Skeletal muscle satellite cell (primary cell): Measurements from ENCODE around the gene MXRA8.

Experiments used
- H3K27me3 ChIP-seq: 2 replicates; pipeline ENCODE4 v1.7.0; 2013; ENCODE audit warnings: low read length; ENCODE audit not compliant: control insufficient read depth, insufficient read depth
- H3K36me3 ChIP-seq: 2 replicates; pipeline ENCODE4 v1.7.0; 2013; ENCODE audit warnings: mild to moderate bottlenecking, control low read depth, low read length; ENCODE audit not compliant: insufficient read depth
- H3K4me1 ChIP-seq: 2 replicates; pipeline ENCODE4 v1.7.0; 2013; ENCODE audit warnings: low read length; ENCODE audit not compliant: control insufficient read depth, insufficient read depth
- H3K4me2 ChIP-seq: 2 replicates; pipeline ENCODE4 v1.7.0; 2013; ENCODE audit warnings: mild to moderate bottlenecking, low read length
- H3K4me3 ChIP-seq: 2 replicates; pipeline ENCODE4 v1.7.0; 2013; ENCODE audit warnings: low read length
- H3K9ac ChIP-seq: 2 replicates; pipeline ENCODE4 v1.7.0; 2013; ENCODE audit warnings: mild to moderate bottlenecking, low read depth, low read length, moderate library complexity
- H3K9me3 ChIP-seq: replicated peaks from 2 replicates; pipeline ENCODE4 v1.7.0; 2013; ENCODE audit warnings: mild to moderate bottlenecking, control low read depth, low read length

Gene MXRA8

GRCh38 chr1:1312450-1313314 is 45.7 kb downstream of the MXRA8 start:
- H3K4me3 ChIP-seq: no peak overlapping the region
- peaks cover 15% of the 10 kb centered on the region for H3K4me1 ChIP-seq
- no peak overlapping the region for H3K9ac ChIP-seq
- no peaks in the 10 kb centered on the region for H3K9me3 ChIP-seq
- H3K27me3 ChIP-seq: no peaks in the 10 kb centered on the region
- peaks cover 65% of the 10 kb centered on the region for H3K36me3 ChIP-seq
- H3K4me2 ChIP-seq: no peak overlapping the region

GRCh38 chr1:1311107-1312104 is 46.9 kb downstream of the MXRA8 start:
- Histone ChIP-seq H3K9ac (no peak overlapping the region), H3K4me2 (no peak overlapping the region), H3K4me3 (no peak overlapping the region), H3K27me3 (no peaks in the 10 kb centered on the region), H3K36me3 (peaks cover 58% of the 10 kb centered on the region), H3K9me3 (no peaks in the 10 kb centered on the region), H3K4me1 (peaks cover 19% of the 10 kb centered on the region)

DNA sequence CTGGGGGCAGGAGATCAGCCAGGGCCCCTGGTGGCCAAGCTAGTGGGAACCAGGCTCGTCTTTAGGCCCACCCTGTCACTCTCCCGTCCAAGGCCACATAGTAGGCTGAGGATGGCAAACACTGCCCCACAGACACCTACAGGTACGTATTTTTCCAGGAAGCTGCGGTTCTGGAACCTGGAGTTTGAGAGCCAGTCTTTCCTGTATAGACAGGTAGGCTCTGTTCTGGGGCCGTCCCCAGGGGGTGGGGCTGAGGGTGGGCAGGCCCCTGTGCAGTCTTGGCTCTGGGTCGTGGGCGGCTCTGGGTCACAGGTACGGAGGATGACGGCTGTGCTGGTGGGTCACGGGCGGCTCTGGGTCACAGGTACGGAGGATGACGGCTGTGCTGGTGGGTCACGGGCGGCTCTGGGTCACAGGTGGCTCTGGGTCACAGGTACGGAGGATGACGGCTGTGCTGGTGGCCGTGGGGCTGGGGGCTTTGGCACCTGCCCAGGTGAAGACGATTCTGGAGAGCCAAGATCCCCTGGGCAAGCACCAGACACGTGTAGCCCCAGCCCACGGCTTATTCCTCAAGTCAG is 47.8 kb downstream of the MXRA8 start:
- H3K36me3 ChIP-seq: peaks cover 55% of the 10 kb centered on the region
- peak overlapping the region; percentile 95 for H3K4me2 ChIP-seq
- H3K9ac ChIP-seq: no peak overlapping the region
- H3K4me3 ChIP-seq: no peak overlapping the region
- H3K27me3 ChIP-seq: no peaks in the 10 kb centered on the region
- peaks cover 27% of the 10 kb centered on the region for H3K4me1 ChIP-seq
- no peaks in the 10 kb centered on the region for H3K9me3 ChIP-seq

DNA sequence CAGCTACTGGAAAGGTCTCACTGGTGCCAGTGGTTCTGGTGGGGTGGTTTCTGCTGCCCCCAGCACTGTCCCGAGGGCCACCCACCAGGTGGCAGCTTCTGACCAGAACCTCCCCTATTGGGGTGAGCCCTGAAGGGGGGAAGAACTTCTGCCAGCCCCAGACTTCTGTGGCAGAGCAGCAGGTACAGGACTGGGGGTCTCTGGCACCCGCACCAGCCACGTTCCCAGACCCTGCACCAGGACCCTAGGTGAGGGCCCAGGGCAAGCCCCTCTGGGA is 48.3 kb downstream of the MXRA8 start:
- Histone ChIP-seq H3K4me2 (peak overlapping the region; percentile 95), H3K36me3 (peaks cover 52% of the 10 kb centered on the region), H3K4me3 (no peak overlapping the region), H3K27me3 (no peaks in the 10 kb centered on the region), H3K9me3 (no peaks in the 10 kb centered on the region), H3K9ac (no peak overlapping the region), H3K4me1 (peaks cover 32% of the 10 kb centered on the region)

DNA sequence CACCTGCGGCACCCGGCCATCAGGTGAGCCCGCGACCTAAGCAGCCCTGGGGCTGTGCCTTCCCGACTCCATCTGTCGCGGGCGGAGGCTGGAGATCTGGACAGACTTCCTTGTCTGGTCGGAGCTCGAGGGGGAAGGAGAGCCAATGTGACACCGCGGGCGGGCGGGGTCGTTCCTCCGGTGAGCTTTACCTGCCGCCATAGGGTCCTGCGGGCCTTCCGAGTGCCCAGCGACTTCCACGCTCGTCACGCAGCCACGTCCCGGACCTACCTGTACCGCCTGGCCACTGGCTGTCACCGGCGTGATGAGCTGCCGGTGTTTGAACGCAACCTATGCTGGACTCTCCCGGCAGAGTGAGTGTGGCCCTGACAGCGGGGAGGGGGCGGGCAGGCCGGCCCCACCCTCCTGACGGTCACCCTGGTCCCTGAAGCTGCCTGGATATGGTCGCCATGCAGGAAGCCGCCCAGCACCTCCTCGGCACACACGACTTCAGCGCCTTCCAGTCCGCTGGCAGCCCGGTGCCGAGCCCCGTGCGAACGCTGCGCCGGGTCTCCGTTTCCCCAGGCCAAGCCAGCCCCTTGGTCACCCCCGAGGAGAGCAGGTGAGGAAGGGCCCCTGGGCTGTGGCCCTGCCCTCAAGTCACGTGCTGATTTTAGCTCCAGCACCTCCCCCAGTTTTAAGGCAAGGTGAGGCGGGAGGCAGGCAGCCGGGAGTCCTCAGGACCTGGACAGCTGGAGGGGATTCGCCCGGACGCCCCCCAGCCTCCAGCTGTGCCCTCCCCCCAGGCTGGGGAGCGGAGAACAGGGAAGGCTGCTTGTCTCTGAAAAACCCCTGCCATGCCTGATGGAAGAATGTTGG is 48.9 kb downstream of the MXRA8 start:
- peak overlapping the region; percentile 89 for H3K4me3 ChIP-seq
- no peaks in the 10 kb centered on the region for H3K27me3 ChIP-seq
- no peaks in the 10 kb centered on the region for H3K9me3 ChIP-seq
- peaks cover 46% of the 10 kb centered on the region for H3K36me3 ChIP-seq
- H3K9ac ChIP-seq: peak overlapping the region; percentile 90
- peak overlapping the region; percentile 95 for H3K4me2 ChIP-seq
- peaks cover 38% of the 10 kb centered on the region for H3K4me1 ChIP-seq

GRCh38 chr1:1308756-1309250 is 49.6 kb downstream of the MXRA8 start:
- Histone ChIP-seq H3K4me3 (peak overlapping the region; percentile 89), H3K4me1 (peaks cover 42% of the 10 kb centered on the region), H3K9ac (peak overlapping the region; percentile 90), H3K4me2 (peak overlapping the region; percentile 95), H3K36me3 (peaks cover 40% of the 10 kb centered on the region), H3K27me3 (no peaks in the 10 kb centered on the region), H3K9me3 (no peaks in the 10 kb centered on the region)

DNA sequence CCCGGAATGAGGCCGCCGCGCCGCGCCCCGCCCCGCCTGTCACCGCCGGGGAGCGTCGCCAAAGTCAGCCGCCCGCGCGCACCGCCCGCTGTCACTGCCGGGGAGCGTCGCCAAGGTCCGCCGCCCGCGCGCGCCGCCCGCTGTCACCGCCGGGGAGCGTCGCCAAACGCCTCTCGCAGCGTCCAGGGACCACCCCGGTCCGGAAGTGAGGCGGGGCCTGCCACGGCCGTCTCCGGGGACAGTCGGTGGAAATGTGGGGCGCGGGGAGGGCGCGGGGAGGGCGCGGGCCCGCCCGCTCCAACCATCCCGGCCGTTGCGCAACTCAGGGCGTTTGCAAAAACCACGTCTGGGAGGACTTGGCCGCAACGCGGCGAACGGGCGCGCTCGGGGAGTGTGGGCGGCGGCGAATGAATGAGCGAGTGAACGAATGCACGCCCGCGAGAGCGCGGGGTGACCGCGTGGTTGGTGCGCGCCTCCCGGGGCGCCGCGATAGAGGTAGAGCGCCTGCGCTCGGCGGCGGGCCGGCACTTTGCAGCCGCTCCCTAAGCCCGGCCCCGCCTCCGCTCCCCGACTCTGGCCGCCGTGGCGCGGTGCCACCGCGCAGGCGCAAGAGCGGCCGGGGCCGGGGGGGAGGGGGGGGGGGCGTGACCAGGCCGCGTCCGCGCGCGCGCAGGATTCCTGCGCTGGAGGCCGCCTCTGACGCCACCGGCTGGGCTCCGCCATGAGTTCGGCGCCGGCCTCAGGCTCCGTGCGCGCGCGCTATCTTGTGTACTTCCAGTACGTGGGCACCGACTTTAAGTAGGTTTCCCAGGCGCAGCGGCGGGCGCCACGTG is 50.2 kb downstream of the MXRA8 start, which contains the start of the genes ACAP3 and PUSL1:
Gene ACAP3 (minus strand): TSS at position 8 of the 833 bp plus-strand sequence. CDS start 115 bp downstream, outside the sequence.
Gene PUSL1 (plus strand): TSS at position 675 of the 833 bp plus-strand sequence. CDS start 47 bp downstream, at position 722.
- peaks cover 33% of the 10 kb centered on the region for H3K36me3 ChIP-seq
- peak within 1 kb of the TSS; percentile 94 for H3K4me3 ChIP-seq
- peak within 1 kb of the TSS; percentile 90 for H3K9ac ChIP-seq
- no peaks in the 10 kb centered on the region for H3K27me3 ChIP-seq
- H3K9me3 ChIP-seq: no peaks in the 10 kb centered on the region
- H3K4me2 ChIP-seq: peak within 1 kb of the TSS; percentile 95
- peaks cover 43% of the 10 kb centered on the region for H3K4me1 ChIP-seq

DNA sequence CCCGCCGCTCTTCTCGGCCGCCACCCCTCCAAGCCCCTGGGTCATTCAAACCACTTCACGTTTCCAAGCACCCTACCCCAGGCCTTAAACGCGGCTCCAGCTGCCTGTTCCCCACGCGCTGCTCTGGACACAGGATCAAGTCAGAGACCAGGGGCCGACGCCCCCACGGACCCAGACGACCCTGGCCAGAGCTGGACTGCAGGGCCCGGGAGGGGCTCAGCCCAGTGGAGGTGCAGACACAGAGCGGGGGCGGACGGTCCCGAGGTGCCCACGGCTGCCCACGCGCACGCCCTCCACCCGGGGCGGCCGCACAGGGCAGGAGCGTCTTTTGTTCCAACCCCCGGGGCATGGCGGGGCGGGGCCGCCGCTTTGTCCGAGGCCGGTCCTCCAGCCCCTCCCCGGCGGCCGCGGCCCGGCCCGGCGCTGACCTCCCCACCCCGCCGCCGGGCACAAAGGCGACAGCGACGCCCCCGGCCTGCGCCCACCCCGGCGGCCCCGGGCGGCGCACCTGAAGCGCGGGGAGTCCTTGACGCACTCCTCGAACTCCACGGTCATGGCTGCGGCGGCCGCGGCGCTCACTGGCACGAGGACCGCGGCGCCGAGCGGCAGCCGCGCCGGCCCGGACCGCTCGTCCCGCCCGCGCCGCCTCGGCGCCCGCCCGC is 51.0 kb downstream of the MXRA8 start:
- peaks cover 43% of the 10 kb centered on the region for H3K4me1 ChIP-seq
- peaks cover 29% of the 10 kb centered on the region for H3K36me3 ChIP-seq
- peak overlapping the region; percentile 83 for H3K9ac ChIP-seq
- peak overlapping the region; percentile 94 for H3K4me3 ChIP-seq
- peak overlapping the region; percentile 94 for H3K4me2 ChIP-seq
- H3K27me3 ChIP-seq: no peaks in the 10 kb centered on the region
- no peaks in the 10 kb centered on the region for H3K9me3 ChIP-seq

- H3K27me3 ChIP-seq: no peaks in the 10 kb centered on the region
- H3K36me3 ChIP-seq: peaks cover 25% of the 10 kb centered on the region
- peak overlapping the region; percentile 94 for H3K4me2 ChIP-seq
- peak overlapping the region; percentile 83 for H3K9ac ChIP-seq
- H3K9me3 ChIP-seq: no peaks in the 10 kb centered on the region
- H3K4me1 ChIP-seq: peaks cover 43% of the 10 kb centered on the region
- peak overlapping the region; percentile 94 for H3K4me3 ChIP-seq
Measured at GRCh38 chr1:1306661-1307260, 51.6 kb downstream of the MXRA8 start.
